ENCODE measurements around the gene MTMR4. TPM values are rescaled to one million over a fixed set of nuclear protein-coding genes. Genes with fewer than 3 reads are reported as not detected.
A peak's percentile ranks its signal among the peaks of the same experiment; 100 is the strongest.

The MTMR4 gene
- total RNA-seq, 1 experiment from 2014 or later = 40.2 TPM

- Histone ChIP-seq H3K36me3 (no peaks in the 10 kb centered on the region), H3K9me3 (replicated peaks) (no peaks in the 10 kb centered on the region), H3K27ac (no peak overlapping the region), H3K4me3 (no peak overlapping the region), H3K4me1 (replicated peaks) (peaks cover 38% of the 10 kb centered on the region), H3K27me3 (replicated peaks) (no peaks in the 10 kb centered on the region)
- no peak for DNase-seq (ENCODE audit: low read depth in 1 of 2, low spot score in 2 of 2)
Observed at GRCh38 chr17:58532555-58532951, 18.1 kb upstream of the MTMR4 start.

DNA sequence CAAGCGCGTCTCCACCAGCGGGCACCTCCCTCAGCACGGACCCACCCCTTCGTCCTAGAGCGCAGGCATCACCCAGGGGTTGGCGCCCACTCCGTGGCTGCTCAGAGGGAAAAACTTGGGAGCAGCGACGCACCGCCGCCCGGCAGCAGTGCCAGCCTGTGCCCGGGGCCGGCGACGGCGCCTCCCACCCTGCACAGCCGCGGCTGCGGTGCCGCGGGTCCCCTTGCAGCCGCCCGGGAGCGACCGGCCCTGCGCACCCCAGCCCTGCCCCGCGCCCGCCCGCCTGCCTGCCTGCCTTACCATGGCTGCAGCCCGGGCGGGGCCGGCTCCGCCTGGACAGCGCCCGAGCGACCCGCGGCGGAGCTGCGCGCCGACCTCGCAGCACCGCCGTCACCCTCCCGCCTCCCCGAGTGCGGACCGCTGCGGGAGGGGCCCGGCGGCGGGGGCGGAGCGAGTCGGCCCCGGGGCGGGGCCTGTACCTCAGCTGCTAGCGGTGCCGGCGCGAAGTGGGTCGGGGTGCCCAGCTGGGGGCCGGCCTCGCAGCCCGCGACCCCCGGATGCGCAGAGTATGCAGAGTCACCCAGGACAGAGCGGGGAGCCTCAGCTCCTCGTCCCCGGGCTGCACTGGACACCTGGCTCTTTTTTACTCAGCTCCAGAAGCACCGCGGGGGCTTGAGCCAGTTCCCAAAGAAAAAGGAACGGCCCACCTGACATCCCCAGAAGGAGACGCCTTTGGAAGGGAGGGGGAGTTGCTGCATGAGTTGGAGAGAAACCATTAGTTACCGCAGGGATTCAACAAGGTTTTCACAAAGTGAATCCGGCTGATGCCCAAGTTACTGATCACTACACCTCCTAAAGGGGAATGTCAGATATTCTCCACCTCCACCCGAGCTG lies 17.5 kb upstream of the MTMR4 start:
- Histone ChIP-seq H3K4me1 (replicated peaks) (peaks cover 44% of the 10 kb centered on the region), H3K27me3 (replicated peaks) (no peaks in the 10 kb centered on the region), H3K36me3 (no peaks in the 10 kb centered on the region), H3K4me3 (peak overlapping the region; percentile 41), H3K9me3 (replicated peaks) (no peaks in the 10 kb centered on the region), H3K27ac (no peak overlapping the region)
- no peak for DNase-seq (ENCODE audit: low read depth in 1 of 2, low spot score in 2 of 2)

DNA sequence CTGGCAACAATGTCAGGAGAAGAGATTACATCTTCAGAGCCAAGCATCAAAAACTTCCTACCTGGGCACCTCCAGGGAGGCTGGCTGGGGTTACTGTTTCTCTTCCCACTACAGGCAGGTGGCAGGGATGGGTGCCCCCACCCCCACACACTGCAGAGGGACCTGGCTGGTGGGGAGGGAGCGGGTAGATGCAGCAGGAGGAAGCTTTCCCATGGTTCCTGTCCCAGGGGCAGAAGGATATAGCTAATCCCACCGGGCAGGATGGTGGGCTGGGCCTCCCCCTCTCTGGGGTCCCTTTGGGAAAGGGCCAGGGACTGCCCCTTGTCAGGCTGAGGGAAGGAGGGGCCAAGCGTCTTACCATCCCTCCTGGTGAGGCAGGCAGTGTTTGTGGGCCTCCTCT lies 16.7 kb upstream of the MTMR4 start:
- H3K9me3 ChIP-seq (replicated peaks) = no peaks in the 10 kb centered on the region
- H3K4me1 ChIP-seq (replicated peaks) = peaks cover 45% of the 10 kb centered on the region
- H3K36me3 ChIP-seq = no peaks in the 10 kb centered on the region
- H3K27ac ChIP-seq = no peak overlapping the region
- DNase-seq (ENCODE audit: low read depth in 1 of 2, low spot score in 2 of 2) = no peak
- no peaks in the 10 kb centered on the region for H3K27me3 ChIP-seq (replicated peaks)
- H3K4me3 ChIP-seq = no peak overlapping the region

DNA sequence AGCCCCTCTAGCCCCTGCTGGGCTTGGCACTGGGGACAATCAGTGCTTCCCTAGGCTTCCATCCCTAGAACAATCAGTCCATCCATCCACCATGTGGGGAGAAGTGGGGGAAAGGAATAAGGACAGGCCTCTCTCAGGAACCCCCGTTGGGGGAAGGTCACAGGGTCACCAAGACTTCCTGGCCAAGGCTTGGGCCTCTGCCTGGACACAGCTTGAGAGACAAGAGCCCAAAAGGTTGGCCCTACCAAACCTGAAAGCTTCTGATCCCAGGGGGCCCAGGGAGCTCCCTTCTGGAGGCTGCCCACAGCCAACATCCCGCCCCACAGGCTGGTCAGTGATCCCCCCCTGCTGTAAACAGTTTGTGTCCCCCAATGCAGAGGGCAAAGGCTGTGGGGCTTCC lies 16.2 kb upstream of the MTMR4 start:
- no peak overlapping the region for H3K27ac ChIP-seq
- no peaks in the 10 kb centered on the region for H3K27me3 ChIP-seq (replicated peaks)
- no peak for DNase-seq (ENCODE audit: low read depth in 1 of 2, low spot score in 2 of 2)
- H3K9me3 ChIP-seq (replicated peaks) = no peaks in the 10 kb centered on the region
- H3K4me3 ChIP-seq = no peak overlapping the region
- H3K4me1 ChIP-seq (replicated peaks) = peaks cover 41% of the 10 kb centered on the region
- H3K36me3 ChIP-seq = no peaks in the 10 kb centered on the region

DNA sequence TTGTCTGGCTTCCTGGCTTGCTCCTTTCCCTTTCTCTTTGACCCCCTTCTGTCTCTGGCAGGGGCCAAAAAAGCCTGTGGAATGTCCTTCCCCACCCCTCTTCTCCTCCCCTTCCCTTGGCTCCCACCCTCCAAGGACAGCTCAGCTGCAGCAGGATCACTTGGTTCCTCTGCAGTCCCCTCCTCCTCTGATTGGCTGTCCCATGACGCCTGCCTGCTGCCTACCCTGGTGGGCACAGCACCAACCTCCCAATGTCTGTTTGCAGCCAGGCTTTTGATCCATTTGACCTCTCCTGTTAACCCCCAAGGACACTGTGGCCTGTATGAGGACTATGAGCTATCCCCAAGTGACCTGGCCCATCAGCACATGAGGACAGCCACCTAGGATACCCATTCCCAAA lies 14.8 kb upstream of the MTMR4 start:
- Histone ChIP-seq H3K9me3 (replicated peaks) (no peaks in the 10 kb centered on the region; the same call in 1 of the 2 replicates), H3K4me3 (no peak overlapping the region), H3K36me3 (no peaks in the 10 kb centered on the region), H3K27ac (no peak overlapping the region), H3K4me1 (replicated peaks) (peaks cover 40% of the 10 kb centered on the region), H3K27me3 (replicated peaks) (no peaks in the 10 kb centered on the region)
- DNase-seq (ENCODE audit: low read depth in 1 of 2, low spot score in 2 of 2) = no peak

- Histone ChIP-seq H3K36me3 (no peaks in the 10 kb centered on the region), H3K27ac (no peak overlapping the region)
- DNase-seq (ENCODE audit: low read depth in 1 of 2, low spot score in 2 of 2) = no peak
Observed at GRCh38 chr17:58528443-58528842, 14.0 kb upstream of the MTMR4 start.

DNA sequence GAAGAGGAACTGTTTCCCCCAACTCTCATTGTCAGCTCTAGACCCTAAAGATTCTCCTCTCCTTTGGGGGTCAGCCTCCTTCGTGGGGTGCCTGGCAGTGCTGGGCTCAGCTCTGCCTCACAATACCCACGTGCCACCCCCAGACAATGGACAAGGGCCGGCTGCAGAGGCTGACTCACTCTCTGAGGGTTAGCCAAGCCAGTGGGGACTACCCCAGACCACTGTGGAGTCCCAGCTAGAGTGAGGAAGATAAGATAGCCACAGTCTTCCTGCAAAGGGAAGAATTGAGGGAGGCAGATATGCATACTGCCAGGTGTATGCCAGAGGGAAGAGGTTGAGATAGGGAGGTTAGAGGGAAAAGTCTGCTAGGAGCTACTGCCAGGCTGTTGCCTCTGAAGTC lies 13.5 kb upstream of the MTMR4 start:
- no peaks in the 10 kb centered on the region for H3K36me3 ChIP-seq
- DNase-seq (ENCODE audit: low read depth in 1 of 2, low spot score in 2 of 2) = peak; percentile 51 to 70
- H3K9me3 ChIP-seq (replicated peaks) = no peaks in the 10 kb centered on the region; the same call in 1 of the 2 replicates
- no peaks in the 10 kb centered on the region for H3K27me3 ChIP-seq (replicated peaks)
- H3K4me3 ChIP-seq = no peak overlapping the region
- no peak overlapping the region for H3K27ac ChIP-seq
- peaks cover 40% of the 10 kb centered on the region for H3K4me1 ChIP-seq (replicated peaks)

More at GRCh38 chr17:58528443-58528842, 14.0 kb upstream of the MTMR4 start:
- no peaks in the 10 kb centered on the region; the same call in 1 of the 2 replicates for H3K9me3 ChIP-seq (replicated peaks)
- no peaks in the 10 kb centered on the region for H3K27me3 ChIP-seq (replicated peaks)
- peaks cover 40% of the 10 kb centered on the region for H3K4me1 ChIP-seq (replicated peaks)
- H3K4me3 ChIP-seq = no peak overlapping the region

DNA sequence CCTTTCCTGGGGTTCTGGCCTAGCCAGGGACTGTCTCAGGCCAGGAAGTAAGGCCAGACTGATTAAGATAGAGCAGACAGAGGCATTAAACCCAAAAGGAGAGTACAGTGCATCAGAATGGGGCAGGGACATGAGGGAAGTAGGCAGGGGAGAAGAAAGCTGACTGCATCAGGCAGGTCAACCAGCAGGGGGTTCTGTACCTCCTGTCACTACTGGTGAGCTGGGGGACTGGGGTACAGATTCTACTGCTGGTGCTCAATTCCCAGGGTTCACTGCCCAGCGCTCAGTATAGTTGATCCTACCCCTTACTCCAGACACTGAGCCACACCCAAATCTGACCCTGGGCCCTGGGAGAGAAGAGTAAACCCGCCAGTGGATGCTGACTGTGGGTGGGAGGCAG lies 12.9 kb upstream of the MTMR4 start:
- no peak overlapping the region for H3K27ac ChIP-seq
- no peaks in the 10 kb centered on the region; the same call in 1 of the 2 replicates for H3K9me3 ChIP-seq (replicated peaks)
- no peak overlapping the region for H3K4me3 ChIP-seq
- H3K27me3 ChIP-seq (replicated peaks) = no peaks in the 10 kb centered on the region
- peaks cover 37% of the 10 kb centered on the region for H3K4me1 ChIP-seq (replicated peaks)
- DNase-seq (ENCODE audit: low read depth in 1 of 2, low spot score in 2 of 2) = no peak
- H3K36me3 ChIP-seq = no peaks in the 10 kb centered on the region

- Histone ChIP-seq H3K4me1 (replicated peaks) (peaks cover 28% of the 10 kb centered on the region), H3K4me3 (no peak overlapping the region), H3K27ac (peak overlapping the region; percentile 32), H3K9me3 (replicated peaks) (no peaks in the 10 kb centered on the region; the same call in 1 of the 2 replicates), H3K36me3 (no peaks in the 10 kb centered on the region), H3K27me3 (replicated peaks) (no peaks in the 10 kb centered on the region)
- peak in 1 of 2 experiments; percentile 69 for DNase-seq (ENCODE audit: low read depth in 1 of 2, low spot score in 2 of 2)
Observed at GRCh38 chr17:58525239-58525638, 10.8 kb upstream of the MTMR4 start.

- no peak overlapping the region for H3K4me3 ChIP-seq
- no peak for DNase-seq (ENCODE audit: low read depth in 1 of 2, low spot score in 2 of 2)
- no peak overlapping the region for H3K27ac ChIP-seq
- no peaks in the 10 kb centered on the region; the same call in 1 of the 2 replicates for H3K9me3 ChIP-seq (replicated peaks)
- peaks cover 27% of the 10 kb centered on the region for H3K4me1 ChIP-seq (replicated peaks)
- H3K36me3 ChIP-seq = no peaks in the 10 kb centered on the region
- no peaks in the 10 kb centered on the region for H3K27me3 ChIP-seq (replicated peaks)
Observed at GRCh38 chr17:58521680-58522079, 7.2 kb upstream of the MTMR4 start.

DNA sequence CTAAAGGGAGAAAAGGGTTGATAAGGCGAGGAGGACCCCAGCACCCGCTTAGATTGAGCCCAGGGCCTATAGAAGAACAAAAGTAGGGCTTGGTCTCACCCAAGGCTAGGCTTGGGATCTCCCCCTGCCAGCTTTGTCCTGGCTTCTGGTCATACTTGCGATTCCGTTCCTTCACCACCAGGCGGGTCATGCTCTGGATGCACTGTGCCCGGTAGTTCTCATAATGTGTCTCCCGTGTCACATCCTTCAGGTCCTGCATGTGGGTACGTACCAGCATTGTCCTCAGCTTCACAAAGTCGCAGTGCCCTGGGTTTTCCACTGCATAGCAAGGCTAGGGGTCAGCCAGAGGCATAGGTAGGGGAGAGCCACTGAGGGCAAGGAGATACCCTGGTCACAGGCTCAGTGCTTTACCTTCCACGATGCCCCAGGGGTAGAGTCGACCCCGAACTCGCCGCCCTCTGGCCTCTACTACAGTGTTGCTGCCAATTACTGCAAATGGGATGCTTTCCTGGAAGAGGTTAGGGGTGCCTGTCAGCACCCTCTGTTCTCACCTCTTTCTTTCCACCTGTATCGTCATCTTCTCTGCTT lies 6.5 kb upstream of the MTMR4 start:
- Histone ChIP-seq H3K9me3 (replicated peaks) (no peaks in the 10 kb centered on the region; the same call in 1 of the 2 replicates), H3K36me3 (no peaks in the 10 kb centered on the region), H3K27ac (no peak overlapping the region), H3K4me1 (replicated peaks) (peaks cover 28% of the 10 kb centered on the region), H3K27me3 (replicated peaks) (no peaks in the 10 kb centered on the region), H3K4me3 (no peak overlapping the region)
- DNase-seq (ENCODE audit: low read depth in 1 of 2, low spot score in 2 of 2) = no peak

GRCh38 chr17:58517928-58518609 lies 3.6 kb upstream of the MTMR4 start:
- H3K4me3 ChIP-seq = peak overlapping the region; percentile 46
- H3K27me3 ChIP-seq (replicated peaks) = no peaks in the 10 kb centered on the region
- no peaks in the 10 kb centered on the region for H3K9me3 ChIP-seq (replicated peaks)
- DNase-seq (ENCODE audit: low read depth in 1 of 2, low spot score in 2 of 2) = peak; percentile 100
- H3K27ac ChIP-seq = peak overlapping the region; percentile 67
- H3K4me1 ChIP-seq (replicated peaks) = peaks cover 32% of the 10 kb centered on the region
- peaks cover 3% of the 10 kb centered on the region for H3K36me3 ChIP-seq

DNA sequence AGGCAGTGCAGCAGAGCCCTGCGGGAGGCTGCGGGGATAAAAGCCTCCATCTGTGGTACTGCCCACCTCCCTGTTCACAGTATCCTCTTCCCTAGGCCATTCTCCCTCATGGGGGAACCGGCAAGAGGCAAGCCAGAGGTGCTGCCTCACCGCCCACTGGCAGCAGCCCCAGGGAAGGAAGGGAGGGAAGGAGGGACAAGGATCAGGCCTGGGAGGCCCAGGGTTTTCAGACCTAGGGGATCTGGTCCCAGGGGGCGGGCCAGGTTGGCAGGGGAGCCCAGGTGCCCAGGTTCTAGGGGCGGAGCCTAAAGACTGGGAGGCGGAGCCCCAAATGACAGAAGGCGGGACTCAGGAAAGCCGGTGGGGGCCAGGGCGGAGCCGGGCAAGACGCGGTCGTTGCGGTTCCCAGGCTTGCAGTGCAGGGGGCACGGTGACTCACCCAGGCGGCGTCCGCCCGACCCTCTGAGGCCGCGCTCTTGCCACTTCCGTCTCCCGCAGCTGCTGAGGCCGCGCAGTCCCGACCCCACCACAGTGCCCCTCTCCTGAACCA lies 3.0 kb upstream of the MTMR4 start:
- Histone ChIP-seq H3K9me3 (replicated peaks) (no peaks in the 10 kb centered on the region), H3K27ac (peak overlapping the region; percentile 67), H3K27me3 (replicated peaks) (no peaks in the 10 kb centered on the region), H3K4me3 (peak overlapping the region; percentile 46), H3K36me3 (peaks cover 10% of the 10 kb centered on the region), H3K4me1 (replicated peaks) (peaks cover 32% of the 10 kb centered on the region)
- no peak for DNase-seq (ENCODE audit: low read depth in 1 of 2, low spot score in 2 of 2)

Data from SJSA1 (cell line).